Measurements from ENCODE around the gene PEDS1.
A peak's percentile ranks its signal among the peaks of the same experiment; 100 is the strongest.
"Not testable (repeated sequence)": the region's sequence is repeated elsewhere in the genome, so short reads cannot be mapped to it uniquely, and the experiment has no call there.

The PEDS1 gene

DNA sequence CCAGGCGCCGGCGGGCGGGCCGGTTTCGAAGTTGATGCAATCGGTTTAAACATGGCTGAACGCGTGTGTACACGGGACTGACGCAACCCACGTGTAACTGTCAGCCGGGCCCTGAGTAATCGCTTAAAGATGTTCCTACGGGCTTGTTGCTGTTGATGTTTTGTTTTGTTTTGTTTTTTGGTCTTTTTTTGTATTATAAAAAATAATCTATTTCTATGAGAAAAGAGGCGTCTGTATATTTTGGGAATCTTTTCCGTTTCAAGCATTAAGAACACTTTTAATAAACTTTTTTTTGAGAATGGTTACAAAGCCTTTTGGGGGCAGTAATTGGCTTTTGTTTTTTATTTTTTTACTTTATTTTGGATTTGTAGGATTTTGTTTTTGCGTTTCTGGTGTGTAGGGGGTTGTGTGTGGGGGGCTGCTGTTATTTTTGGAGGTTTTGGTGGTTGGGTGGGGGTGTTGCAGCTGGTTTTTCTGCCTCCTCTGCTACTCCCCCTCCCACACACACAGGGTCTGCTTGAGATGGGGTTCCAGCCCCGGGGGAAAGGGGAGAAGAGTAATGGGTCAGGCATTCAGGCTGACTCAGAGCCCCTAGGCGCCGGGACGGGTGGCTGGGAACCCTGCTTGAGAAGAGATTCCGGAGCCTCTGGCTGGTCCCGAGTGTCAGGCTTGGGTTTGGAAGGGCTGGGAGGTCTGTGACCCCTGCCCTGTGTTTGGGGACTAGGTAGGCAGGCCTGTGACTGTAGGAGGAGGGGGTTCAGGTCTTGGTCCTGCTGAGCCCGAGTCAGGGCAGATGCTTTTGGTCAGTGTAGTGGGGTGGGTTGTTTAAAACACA is 39.1 kb upstream of the PEDS1 start:
- intact Hi-C loops (cut with DNase I), result loop anchor here (10.0 kb wide), 1 partner anchor 112 kb away; no protein-coding TSS in a partner anchor
- peak; percentile 58 to 89 (median 73) for DNase-seq

DNA sequence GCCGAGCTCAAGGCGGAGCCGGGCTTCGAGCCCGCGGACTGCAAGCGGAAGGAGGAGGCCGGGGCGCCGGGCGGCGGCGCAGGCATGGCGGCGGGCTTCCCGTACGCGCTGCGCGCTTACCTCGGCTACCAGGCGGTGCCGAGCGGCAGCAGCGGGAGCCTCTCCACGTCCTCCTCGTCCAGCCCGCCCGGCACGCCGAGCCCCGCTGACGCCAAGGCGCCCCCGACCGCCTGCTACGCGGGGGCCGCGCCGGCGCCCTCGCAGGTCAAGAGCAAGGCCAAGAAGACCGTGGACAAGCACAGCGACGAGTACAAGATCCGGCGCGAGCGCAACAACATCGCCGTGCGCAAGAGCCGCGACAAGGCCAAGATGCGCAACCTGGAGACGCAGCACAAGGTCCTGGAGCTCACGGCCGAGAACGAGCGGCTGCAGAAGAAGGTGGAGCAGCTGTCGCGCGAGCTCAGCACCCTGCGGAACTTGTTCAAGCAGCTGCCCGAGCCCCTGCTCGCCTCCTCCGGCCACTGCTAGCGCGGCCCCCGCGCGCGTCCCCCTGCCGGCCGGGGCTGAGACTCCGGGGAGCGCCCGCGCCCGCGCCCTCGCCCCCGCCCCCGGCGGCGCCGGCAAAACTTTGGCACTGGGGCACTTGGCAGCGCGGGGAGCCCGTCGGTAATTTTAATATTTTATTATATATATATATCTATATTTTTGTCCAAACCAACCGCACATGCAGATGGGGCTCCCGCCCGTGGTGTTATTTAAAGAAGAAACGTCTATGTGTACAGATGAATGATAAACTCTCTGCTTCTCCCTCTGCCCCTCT is 38.2 kb upstream of the PEDS1 start:
- intact Hi-C loops (cut with DNase I), result loop anchor here (10.0 kb wide), 1 partner anchor 113 kb away; no protein-coding TSS in a partner anchor
- peak in 27 of 42 donors; percentile 19 to 71 (median 51) for DNase-seq

DNA sequence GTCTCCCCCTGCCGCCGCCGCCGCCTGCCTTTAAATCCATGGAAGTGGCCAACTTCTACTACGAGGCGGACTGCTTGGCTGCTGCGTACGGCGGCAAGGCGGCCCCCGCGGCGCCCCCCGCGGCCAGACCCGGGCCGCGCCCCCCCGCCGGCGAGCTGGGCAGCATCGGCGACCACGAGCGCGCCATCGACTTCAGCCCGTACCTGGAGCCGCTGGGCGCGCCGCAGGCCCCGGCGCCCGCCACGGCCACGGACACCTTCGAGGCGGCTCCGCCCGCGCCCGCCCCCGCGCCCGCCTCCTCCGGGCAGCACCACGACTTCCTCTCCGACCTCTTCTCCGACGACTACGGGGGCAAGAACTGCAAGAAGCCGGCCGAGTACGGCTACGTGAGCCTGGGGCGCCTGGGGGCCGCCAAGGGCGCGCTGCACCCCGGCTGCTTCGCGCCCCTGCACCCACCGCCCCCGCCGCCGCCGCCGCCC is 37.6 kb upstream of the PEDS1 start:
- peak in 22 of 42 donors; percentile 21 to 69 (median 40) for DNase-seq
- intact Hi-C loops (cut with DNase I), result loop anchor here (10.0 kb wide), 1 partner anchor 114 kb away; no protein-coding TSS in a partner anchor

DNA sequence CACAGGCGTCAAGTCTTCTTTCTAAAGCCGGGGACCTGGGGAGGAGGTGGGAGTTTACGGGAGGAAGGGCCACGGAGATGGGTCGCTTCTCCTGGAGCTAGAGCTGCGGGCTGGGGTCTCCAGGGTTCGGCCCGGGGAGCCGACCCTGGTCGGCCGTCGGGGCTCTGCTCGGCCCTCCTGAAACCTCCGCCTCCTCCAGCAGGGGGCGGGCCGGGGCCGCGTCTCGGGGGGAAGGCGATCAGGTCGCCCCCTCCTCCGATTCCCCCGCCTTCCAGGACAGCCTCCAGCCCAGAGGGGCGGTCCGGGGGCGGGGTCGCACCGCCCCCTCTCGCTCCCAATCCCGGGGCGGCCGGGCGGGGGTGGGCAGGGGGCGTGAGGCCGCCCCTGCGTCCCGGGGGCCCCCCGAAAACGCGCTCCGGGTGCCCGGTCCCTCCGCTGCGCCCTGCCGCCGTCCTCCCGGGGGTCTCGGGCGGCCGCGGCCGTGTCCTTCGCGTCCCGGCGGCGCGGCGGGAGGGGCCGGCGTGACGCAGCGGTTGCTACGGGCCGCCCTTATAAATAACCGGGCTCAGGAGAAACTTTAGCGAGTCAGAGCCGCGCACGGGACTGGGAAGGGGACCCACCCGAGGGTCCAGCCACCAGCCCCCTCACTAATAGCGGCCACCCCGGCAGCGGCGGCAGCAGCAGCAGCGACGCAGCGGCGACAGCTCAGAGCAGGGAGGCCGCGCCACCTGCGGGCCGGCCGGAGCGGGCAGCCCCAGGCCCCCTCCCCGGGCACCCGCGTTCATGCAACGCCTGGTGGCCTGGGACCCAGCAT is 36.9 kb upstream of the PEDS1 start, which contains the start of gene CEBPB:
Gene CEBPB (plus strand): TSS at position 580 of the 814 bp plus-strand sequence. CDS start 204 bp downstream, at position 784.
- intact Hi-C loops (cut with DNase I), result loop anchor here (1.0 to 10.0 kb wide), 2 partner anchors 114 to 271 kb away; no protein-coding TSS in a partner anchor

DNA sequence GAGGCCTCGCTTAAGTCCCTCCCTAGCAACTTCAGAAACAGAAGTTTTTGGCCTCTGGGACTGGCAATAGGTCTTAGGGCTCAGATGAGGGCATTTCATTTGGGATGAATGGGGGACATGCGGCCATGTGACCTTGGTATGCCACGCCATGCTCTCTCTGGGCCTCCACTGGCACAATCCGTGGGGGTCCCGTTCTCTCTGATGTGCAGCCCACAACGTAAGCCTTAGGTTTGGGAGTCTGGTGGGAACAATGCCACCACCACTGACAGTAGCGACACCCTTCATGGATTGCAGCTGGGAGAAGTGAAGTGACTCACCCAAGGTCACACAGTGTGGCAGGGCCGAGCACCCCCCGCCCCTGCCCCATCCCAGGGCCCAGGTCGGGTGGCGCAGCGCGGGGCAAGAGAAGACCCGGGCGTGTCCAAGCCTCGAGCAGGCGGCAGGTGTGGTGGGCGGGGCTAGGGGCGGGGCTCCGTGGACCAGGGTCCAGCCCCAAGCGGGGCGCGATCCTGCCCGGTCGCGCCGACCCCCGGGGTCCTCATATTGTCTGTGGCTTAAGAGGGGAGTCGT is 36.2 kb upstream of the PEDS1 start:
- DNase-seq, result peak in 1 of 42 donors; percentile 15
- intact Hi-C loops (cut with DNase I), result loop anchor here (1.0 to 10.0 kb wide), 3 partner anchors 115 to 388 kb away; no protein-coding TSS in a partner anchor

More for the DNA sequence above, 36.9 kb upstream of the PEDS1 start, which contains the start of gene CEBPB:
- DNase-seq, result peak in 41 of 42 donors; percentile 47 to 91 (median 80)

DNA sequence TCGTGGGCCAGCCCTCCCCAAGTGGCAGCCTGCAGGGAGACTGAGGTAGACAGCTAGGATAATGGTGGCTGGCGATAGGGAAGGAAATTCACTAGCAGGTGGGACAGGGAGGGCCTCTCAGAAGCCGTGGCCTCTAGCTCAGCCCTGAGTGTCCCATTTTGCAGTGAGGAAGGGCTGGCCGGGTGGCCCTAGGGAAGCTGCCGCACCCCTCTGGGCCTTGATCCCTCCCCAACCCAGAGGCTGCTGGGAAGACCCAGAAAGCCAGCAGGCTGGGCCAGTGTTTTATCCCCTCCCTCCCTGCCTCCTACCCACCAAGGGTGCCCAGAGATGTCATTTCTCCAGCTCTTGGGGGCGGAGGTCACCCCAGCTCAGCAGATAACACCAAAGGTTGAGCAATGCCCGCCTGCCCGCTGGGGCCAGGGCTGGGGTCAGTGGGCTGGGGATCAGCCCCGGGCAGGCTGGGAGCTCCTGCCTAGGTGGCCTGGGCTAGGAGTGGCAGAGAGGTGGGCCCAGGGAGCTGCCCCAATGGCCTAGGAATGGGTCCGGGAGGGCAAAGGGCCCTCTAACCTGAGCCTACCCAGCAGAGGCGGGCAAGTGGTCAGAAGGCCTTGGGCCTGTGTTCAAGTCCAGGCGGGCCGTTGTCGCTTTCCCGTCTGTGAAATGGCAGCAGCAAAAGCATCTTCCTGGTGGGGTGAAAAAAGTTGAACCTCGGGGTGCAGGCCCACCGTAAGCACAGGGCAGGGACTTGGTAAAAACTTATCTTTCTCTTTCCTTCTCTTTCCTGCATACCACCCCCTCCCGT is 35.6 kb upstream of the PEDS1 start:
- no peak for DNase-seq
- intact Hi-C loops (cut with DNase I), result loop anchor here (5.0 kb wide), 1 partner anchor 388 kb away; no protein-coding TSS in a partner anchor

DNA sequence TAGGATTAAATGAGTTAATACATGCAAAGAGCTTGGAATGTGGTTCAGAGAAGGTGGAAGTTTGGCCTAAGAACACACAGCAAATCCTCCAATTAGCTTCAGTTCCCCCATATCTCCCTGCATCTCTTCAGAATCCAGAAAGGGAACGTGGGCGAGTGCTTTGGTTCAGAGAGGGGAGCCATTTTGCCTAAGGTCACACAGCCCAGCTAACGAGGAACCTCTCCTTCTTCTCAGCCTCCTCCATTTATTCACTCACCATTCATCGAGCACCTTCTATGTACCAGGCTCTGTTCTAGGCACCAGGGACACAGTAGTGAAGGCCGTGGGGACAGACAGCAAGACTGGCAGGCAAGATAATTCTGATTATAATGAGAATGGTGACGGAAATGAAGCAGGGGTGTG is 34.8 kb upstream of the PEDS1 start:
- intact Hi-C loops (cut with DNase I), result loop anchor here (5.0 kb wide), 1 partner anchor 389 kb away; no protein-coding TSS in a partner anchor
- DNase-seq, result peak in 1 of 42 donors; percentile 21

DNA sequence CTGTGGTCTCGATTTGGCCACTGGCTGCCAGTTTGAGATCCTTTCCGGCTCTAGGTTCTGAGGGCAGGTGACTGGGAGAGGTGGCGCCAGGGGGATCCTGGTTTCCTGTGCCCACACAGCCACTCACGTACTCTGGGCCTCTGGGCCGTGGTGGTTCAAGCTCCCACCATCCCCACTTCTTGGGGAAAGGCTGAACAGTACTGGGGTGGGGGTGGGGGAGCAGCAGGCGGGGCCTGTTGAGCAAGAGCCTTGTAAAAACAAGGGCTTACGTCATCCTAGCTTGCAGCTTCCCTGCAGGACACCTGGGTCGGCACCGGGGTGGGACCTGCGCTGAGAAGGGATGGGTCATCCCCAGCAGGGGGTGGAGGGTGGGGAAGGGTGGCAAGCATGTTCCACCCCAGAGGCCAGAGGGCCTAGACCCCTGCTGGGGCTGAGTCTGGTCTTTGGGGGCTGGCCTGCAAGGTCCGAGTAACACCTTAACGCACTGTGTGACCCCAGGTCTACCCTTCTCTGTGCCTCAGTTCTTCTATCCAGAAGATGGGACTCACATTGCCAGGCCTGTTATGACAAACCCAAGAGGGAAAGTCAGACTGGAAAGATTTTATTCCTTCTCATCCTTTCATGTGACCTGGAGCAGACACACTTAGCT is 34.0 kb upstream of the PEDS1 start:
- intact Hi-C loops (cut with DNase I), result loop anchor here (5.0 kb wide), 1 partner anchor 390 kb away; no protein-coding TSS in a partner anchor
- peak in 15 of 42 donors; percentile 15 to 70 (median 44) for DNase-seq

DNA sequence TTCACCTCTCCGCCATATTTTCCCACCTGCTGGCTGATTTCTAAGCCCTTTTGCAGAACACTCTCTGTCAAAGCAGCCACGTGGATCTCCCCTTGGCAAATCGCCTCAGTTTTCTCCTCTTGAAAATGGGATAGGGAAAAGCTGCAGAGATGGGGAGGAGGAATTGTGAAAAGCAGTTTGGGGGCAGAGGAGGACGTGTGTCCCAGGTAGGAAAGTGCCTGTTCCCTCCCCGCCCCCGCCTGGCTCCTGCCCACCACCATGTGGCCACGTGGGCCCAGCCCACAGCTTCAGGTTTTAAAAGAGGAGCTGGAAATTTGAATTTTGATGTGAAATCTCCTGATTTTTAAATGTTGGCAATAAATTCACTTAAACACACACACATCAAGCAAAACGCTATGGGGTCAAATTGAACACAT is 33.5 kb upstream of the PEDS1 start:
- peak in 40 of 42 donors; percentile 34 to 85 (median 67) for DNase-seq
- intact Hi-C loops (cut with DNase I), result loop anchor here (5.0 kb wide), 1 partner anchor 390 kb away; no protein-coding TSS in a partner anchor

DNA sequence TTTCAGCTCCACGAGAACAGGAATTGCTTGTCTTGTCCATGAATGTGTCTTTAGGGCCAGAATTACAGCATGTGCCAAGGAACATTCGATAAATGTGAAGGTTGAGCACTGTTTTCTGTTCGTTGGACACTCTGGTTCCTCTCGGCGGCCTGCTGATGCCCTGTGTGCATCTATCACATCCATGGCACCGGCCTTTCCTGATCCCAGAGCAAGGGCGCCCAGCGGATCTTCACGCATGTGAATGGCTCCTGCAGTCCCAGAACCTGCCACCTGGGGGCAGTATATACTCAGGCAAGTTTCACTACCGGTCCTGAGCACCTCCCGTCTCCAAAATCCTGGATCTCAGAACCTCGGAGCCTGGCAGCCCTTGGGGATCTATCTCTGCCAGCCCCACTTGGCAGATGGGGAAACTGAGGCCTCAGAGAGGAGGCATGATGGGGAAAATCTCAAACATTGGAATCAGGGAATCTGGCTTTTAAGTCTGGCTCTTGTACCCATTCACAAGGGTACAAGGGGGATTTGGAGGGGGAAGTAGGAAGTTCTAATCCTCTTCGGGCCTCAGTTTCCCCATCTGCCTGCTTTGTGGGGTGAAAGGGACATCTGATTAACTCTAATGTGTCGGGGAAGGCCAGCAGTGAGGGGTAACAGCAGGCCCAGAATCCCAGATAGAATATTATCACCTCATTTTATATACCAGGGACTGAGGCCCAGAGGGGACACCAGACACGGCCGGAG is 32.8 kb upstream of the PEDS1 start:
- peak; percentile 83 to 100 (median 96) for DNase-seq

DNA sequence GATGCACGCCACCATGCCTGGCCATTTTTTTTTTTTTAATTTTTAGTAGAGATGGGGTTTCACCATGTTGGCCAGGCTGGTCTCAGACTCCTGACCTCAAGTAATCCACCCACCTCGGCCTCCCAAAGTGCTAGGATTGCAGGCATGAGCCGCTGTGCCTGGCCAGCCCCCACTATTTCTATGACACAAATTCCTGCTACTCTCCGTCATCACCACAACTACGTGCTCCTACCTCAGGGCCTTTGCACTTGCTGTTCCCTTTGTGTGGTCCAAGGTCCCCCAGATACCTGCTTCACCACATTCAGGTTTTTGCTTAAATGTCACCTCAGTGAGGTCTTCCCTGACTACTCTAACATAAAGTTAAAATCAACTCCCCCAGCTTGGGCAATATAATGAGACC is 31.9 kb upstream of the PEDS1 start:
- intact Hi-C loops (cut with DNase I), result loop anchor here (5.0 kb wide), 1 partner anchor 392 kb away; no protein-coding TSS in a partner anchor
- DNase-seq, result no peak

More for the DNA sequence above, 32.8 kb upstream of the PEDS1 start:
- intact Hi-C loops (cut with DNase I), result loop anchor here (5.0 kb wide), 1 partner anchor 391 kb away; no protein-coding TSS in a partner anchor

DNA sequence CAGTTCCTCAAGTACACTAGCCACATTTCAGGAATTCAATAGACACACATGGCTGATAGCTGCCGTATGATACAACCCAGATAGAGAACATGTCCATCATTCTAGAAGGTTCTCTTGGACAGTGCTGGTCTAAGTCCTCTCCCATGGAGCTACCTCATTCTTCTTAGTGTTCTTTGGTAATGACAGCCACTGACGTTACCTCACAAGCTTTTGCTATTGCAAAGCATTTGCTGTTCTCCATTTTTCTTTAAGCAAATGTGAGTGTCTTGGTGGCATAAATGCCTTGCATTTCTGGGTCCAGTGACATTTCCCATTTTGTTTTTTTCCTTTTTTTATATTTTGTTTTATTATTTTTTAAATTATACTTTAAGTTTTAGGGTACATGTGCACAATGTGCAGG is 28.8 kb upstream of the PEDS1 start:
- intact Hi-C loops (cut with DNase I), result no loop called here

DNA sequence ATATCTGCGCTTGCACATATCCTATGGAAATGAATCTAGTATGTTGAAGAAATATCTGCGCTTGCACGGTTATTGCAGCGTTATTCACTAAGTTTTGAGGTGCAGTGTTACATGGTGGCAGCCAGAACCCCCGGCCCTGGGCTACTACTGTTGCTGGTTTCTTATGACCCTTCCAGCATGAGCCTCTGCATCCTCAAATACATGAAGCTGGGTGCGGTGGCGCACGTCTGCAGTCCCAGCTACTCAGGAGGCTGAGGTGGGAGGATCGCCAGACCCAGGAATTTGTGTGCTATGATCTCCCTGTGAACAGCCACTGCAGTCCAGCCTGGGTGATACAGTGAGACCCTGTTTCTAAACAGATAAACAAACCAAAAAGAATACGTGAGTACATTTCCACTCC is 27.8 kb upstream of the PEDS1 start:
- intact Hi-C loops (cut with DNase I), result no loop called here

More for the DNA sequence above, 28.8 kb upstream of the PEDS1 start:
- no peak for DNase-seq

DNA sequence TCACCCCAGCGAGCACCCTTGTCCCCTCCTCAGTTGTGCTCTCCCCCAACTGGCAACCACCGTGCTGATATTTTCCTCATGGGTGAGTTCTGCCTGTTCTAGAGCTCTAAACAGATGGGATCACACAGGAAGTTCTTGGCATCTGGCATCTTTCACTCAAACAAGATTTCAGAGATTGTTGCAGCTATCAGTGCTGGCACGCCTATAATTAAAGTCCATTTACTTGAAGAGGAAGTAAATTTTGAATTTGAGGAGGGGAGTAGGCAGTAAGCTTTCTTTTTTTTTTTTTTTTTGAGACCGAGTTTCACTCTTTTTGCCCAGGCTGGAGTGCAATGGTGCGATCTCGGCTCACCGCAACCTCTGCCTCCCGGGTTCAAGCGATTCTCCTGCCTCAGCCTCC is 25.1 kb upstream of the PEDS1 start:
- DNase-seq; intact Hi-C loops (cut with DNase I): not testable (repeated sequence)

More for the DNA sequence above, 27.8 kb upstream of the PEDS1 start:
- no peak for DNase-seq

All from head of caudate nucleus (tissue), 42 donors.